A172 (cell line): ENCODE measurements around the gene TFPI2. TPM values are rescaled to one million over a fixed set of nuclear protein-coding genes. Genes with fewer than 3 reads are reported as not detected.

ENCODE experiments used
- DNase-seq: peaks from one replicate; pipeline ENCODE4 v3.0.0-alpha.2; 2015; ENCODE audit warnings: low spot score
- total RNA-seq: library from RNA; depleted of rRNA; stranded (reverse); fragments of >200 nt; shearing (Covaris generic); gene quantifications from 2 replicates; pipeline ENCODE4 v1.2.3, GENCODE V29; 2014

The TFPI2 gene
- total RNA-seq, 1 experiment from 2014 or later, result 6.5 TPM

- peak; percentile 70 for DNase-seq
These were observed 19.8 kb upstream of the TFPI2 start for GRCh38 chr7:93910076-93910994.

- no peak for DNase-seq
These were observed 15.7 kb upstream of the TFPI2 start, which contains the start of gene GNGT1 for GRCh38 chr7:93906267-93906666. GNGT1 (plus strand) TSS chr7:93906567; CDS start chr7:93906747, 180 bp downstream.

GRCh38 chr7:93902777-93903423 lies 12.3 kb upstream of the TFPI2 start:
- peak; percentile 53 for DNase-seq

GRCh38 chr7:93897680-93898079 lies 7.1 kb upstream of the TFPI2 start:
- no peak for DNase-seq

GRCh38 chr7:93895859-93896600 lies 5.5 kb upstream of the TFPI2 start:
- DNase-seq, result no peak

- DNase-seq, result no peak
These were observed 4.5 kb upstream of the TFPI2 start for GRCh38 chr7:93894966-93895640.

- peak; percentile 16 for DNase-seq
These were observed 3.9 kb upstream of the TFPI2 start for GRCh38 chr7:93894426-93894825.

GRCh38 chr7:93890041-93890463 lies 501 bp downstream of the TFPI2 start:
- DNase-seq, result peak; percentile 30

GRCh38 chr7:93889261-93889660 lies 1.3 kb downstream of the TFPI2 start:
- no peak for DNase-seq

- DNase-seq, result no peak
These were observed 6.0 kb downstream of the TFPI2 start for GRCh38 chr7:93884541-93884940.

- no peak for DNase-seq
These were observed 6.6 kb downstream of the TFPI2 start for GRCh38 chr7:93883917-93884345.

GRCh38 chr7:93883078-93883916 lies 7.3 kb downstream of the TFPI2 start:
- no peak for DNase-seq

GRCh38 chr7:93882468-93882867 lies 8.1 kb downstream of the TFPI2 start:
- no peak for DNase-seq

- no peak for DNase-seq
These were observed 11.2 kb downstream of the TFPI2 start for GRCh38 chr7:93879356-93879755.

GRCh38 chr7:93877742-93878141 lies 12.8 kb downstream of the TFPI2 start:
- no peak for DNase-seq

- no peak for DNase-seq
These were observed 16.5 kb downstream of the TFPI2 start for GRCh38 chr7:93873998-93874574.

- DNase-seq, result no peak
These were observed 23.7 kb downstream of the TFPI2 start for GRCh38 chr7:93866886-93867285.

- no peak for DNase-seq
These were observed 27.9 kb downstream of the TFPI2 start for GRCh38 chr7:93862651-93863050.

- DNase-seq, result no peak
These were observed 29.1 kb downstream of the TFPI2 start for GRCh38 chr7:93861325-93861949.

GRCh38 chr7:93860261-93860660 lies 30.3 kb downstream of the TFPI2 start:
- no peak for DNase-seq
